SK-N-MC (cell line): ENCODE results near the gene SIGMAR1.

ENCODE experiments used
- EZH2 ChIP-seq: fragments of 200-600 bp; sonication (generic); IDR thresholded peaks from one replicate; pipeline ENCODE4 v1.6.1; 2017; ENCODE audit warnings: antibody characterized with exemption
- FOXP2 ChIP-seq: optimal IDR thresholded peaks from 2 replicates; pipeline ENCODE3; 2011; ENCODE audit warnings: mild to moderate bottlenecking, moderate library complexity; ENCODE audit not compliant: insufficient read depth; ENCODE audit errors: extremely low read length, control extremely low read depth
- POLR2AphosphoS5 ChIP-seq: IDR thresholded peaks from 2 replicates; pipeline ENCODE4 v1.6.1; 2012; ENCODE audit warnings: mild to moderate bottlenecking, low read depth, low read length, borderline replicate concordance

- TF ChIP-seq EZH2, result no peak
- no peak for TF ChIP-seq POLR2AphosphoS5
- no peak for TF ChIP-seq FOXP2
Measured at GRCh38 chr9:34644766-34645314, 7.3 kb upstream of the SIGMAR1 start.
